H1 (cell line): Measurements from ENCODE around the gene OLFML2A. TPM values are rescaled to one million over a fixed set of nuclear protein-coding genes. Genes with fewer than 3 reads are reported as not detected.

Experiments used
- CHD1 ChIP-seq: IDR thresholded peaks from 2 replicates; pipeline ENCODE4 v1.6.1; 2012; ENCODE audit warnings: low read depth, low read length, improper control_type of control experiment
- EGR1 ChIP-seq: IDR thresholded peaks from 2 replicates; pipeline ENCODE4 v1.6.1; 2011; ENCODE audit warnings: low read depth, low read length, borderline replicate concordance
- HDAC6 ChIP-seq: IDR thresholded peaks from one replicate; pipeline ENCODE4 v1.7.1; 2012; ENCODE audit warnings: low read depth, mild to moderate bottlenecking, inconsistent platforms, low read length, moderate library complexity
- KDM1A ChIP-seq: fragments of 200-600, 300-600 bp; sonication (generic); IDR thresholded peaks from 2 replicates; pipeline ENCODE4 v1.7.1; 2016; ENCODE audit warnings: mild to moderate bottlenecking, low read length, borderline replicate concordance
- NANOG ChIP-seq: IDR thresholded peaks from 2 replicates; pipeline ENCODE4 v1.6.1; 2011; ENCODE audit warnings: low read length, low read depth, mild to moderate bottlenecking, inconsistent platforms; ENCODE audit not compliant: insufficient read depth, poor library complexity, severe bottlenecking
- NRF1 ChIP-seq: IDR thresholded peaks from 2 replicates; pipeline ENCODE4 v1.6.1; 2011; ENCODE audit warnings: mild to moderate bottlenecking, low read depth, low read length, improper control_type of control experiment
- RAD21 ChIP-seq, 2 experiments: IDR thresholded peaks in 1 of 2; conservative IDR thresholded peaks in 1 of 2; 2 replicates each; pipeline ENCODE4 v1.6.1; 2011; ENCODE audit warnings: low read depth in 2 of 2, low read length in 2 of 2, improper control_type of control experiment in 1 of 2, inconsistent platforms in 1 of 2, mild to moderate bottlenecking in 1 of 2, moderate library complexity in 1 of 2
- TEAD4 ChIP-seq: IDR thresholded peaks from 2 replicates; pipeline ENCODE4 v1.6.1; 2012; ENCODE audit warnings: low read depth, low read length, inconsistent platforms, mixed read lengths
- polyA plus RNA-seq, 7 experiments: library from polyadenylated mRNA; depleted of rRNA in 3 of 7; stranded (reverse) in 5 of 7; unstranded in 2 of 7; fragments of >200 nt in 5 of 7; fragments of 200-250 nt in 2 of 7; gene quantifications; 1 replicate in 5 of 7; 2 replicates in 1 of 7; 4 replicates in 1 of 7; pipeline versions ENCODE4 v1.2.1 to v1.2.3, GENCODE V29; 2011 to 2013; ENCODE audit warnings: missing spikeins in 2 of 7, mixed read lengths in 2 of 7
- total RNA-seq: library from RNA; stranded (reverse); fragmentation: NEBNext Ultra II Directional; extraction: Animal tissue kit (Norgen Biotek cat#: 25700); gene quantifications from 2 replicates; pipeline ENCODE4 v1.2.1, GENCODE V29; 2021
- TF ChIP-seq, protein P1 (sequence below): fragments of 300-600 bp; sonication (generic); IDR thresholded peaks from 2 replicates; pipeline ENCODE4 v1.7.1; 2012; ENCODE audit warnings: low read length, moderate library complexity, mild to moderate bottlenecking, inconsistent platforms; ENCODE audit not compliant: insufficient replicate concordance
- TF ChIP-seq, protein P2 (sequence below): IDR thresholded peaks from 2 replicates; pipeline ENCODE4 v1.6.1; 2011; ENCODE audit warnings: low read depth, mild to moderate bottlenecking, low read length; ENCODE audit not compliant: insufficient read depth

OLFML2A gene
- total and polyA plus RNA-seq, 2 of the 8 experiments (the other 6 are each of a cell fraction or from before 2014, with no cell fraction given): 7.8 to 11.5 TPM

DNA sequence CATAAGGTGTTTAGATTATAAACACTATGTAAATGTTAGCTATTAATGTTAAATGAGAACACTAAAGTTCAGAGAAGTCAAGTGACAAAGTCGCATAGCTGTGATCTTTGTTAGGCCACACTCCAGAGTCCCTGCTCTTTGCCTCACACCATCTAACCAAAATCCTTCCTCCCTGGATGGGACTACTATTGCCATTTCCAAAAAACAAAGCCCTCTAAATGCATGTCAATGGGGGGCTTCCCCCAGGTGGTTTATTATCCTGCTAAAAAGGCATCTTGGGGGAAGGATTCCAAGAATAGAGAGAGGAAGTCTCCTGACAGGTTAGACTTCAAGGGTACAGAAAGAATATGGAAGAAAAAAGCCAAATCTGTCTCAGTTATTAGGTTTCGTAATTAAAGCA, 16.2 kb upstream of the OLFML2A start (continued):
- TF ChIP-seq, protein P1, sequence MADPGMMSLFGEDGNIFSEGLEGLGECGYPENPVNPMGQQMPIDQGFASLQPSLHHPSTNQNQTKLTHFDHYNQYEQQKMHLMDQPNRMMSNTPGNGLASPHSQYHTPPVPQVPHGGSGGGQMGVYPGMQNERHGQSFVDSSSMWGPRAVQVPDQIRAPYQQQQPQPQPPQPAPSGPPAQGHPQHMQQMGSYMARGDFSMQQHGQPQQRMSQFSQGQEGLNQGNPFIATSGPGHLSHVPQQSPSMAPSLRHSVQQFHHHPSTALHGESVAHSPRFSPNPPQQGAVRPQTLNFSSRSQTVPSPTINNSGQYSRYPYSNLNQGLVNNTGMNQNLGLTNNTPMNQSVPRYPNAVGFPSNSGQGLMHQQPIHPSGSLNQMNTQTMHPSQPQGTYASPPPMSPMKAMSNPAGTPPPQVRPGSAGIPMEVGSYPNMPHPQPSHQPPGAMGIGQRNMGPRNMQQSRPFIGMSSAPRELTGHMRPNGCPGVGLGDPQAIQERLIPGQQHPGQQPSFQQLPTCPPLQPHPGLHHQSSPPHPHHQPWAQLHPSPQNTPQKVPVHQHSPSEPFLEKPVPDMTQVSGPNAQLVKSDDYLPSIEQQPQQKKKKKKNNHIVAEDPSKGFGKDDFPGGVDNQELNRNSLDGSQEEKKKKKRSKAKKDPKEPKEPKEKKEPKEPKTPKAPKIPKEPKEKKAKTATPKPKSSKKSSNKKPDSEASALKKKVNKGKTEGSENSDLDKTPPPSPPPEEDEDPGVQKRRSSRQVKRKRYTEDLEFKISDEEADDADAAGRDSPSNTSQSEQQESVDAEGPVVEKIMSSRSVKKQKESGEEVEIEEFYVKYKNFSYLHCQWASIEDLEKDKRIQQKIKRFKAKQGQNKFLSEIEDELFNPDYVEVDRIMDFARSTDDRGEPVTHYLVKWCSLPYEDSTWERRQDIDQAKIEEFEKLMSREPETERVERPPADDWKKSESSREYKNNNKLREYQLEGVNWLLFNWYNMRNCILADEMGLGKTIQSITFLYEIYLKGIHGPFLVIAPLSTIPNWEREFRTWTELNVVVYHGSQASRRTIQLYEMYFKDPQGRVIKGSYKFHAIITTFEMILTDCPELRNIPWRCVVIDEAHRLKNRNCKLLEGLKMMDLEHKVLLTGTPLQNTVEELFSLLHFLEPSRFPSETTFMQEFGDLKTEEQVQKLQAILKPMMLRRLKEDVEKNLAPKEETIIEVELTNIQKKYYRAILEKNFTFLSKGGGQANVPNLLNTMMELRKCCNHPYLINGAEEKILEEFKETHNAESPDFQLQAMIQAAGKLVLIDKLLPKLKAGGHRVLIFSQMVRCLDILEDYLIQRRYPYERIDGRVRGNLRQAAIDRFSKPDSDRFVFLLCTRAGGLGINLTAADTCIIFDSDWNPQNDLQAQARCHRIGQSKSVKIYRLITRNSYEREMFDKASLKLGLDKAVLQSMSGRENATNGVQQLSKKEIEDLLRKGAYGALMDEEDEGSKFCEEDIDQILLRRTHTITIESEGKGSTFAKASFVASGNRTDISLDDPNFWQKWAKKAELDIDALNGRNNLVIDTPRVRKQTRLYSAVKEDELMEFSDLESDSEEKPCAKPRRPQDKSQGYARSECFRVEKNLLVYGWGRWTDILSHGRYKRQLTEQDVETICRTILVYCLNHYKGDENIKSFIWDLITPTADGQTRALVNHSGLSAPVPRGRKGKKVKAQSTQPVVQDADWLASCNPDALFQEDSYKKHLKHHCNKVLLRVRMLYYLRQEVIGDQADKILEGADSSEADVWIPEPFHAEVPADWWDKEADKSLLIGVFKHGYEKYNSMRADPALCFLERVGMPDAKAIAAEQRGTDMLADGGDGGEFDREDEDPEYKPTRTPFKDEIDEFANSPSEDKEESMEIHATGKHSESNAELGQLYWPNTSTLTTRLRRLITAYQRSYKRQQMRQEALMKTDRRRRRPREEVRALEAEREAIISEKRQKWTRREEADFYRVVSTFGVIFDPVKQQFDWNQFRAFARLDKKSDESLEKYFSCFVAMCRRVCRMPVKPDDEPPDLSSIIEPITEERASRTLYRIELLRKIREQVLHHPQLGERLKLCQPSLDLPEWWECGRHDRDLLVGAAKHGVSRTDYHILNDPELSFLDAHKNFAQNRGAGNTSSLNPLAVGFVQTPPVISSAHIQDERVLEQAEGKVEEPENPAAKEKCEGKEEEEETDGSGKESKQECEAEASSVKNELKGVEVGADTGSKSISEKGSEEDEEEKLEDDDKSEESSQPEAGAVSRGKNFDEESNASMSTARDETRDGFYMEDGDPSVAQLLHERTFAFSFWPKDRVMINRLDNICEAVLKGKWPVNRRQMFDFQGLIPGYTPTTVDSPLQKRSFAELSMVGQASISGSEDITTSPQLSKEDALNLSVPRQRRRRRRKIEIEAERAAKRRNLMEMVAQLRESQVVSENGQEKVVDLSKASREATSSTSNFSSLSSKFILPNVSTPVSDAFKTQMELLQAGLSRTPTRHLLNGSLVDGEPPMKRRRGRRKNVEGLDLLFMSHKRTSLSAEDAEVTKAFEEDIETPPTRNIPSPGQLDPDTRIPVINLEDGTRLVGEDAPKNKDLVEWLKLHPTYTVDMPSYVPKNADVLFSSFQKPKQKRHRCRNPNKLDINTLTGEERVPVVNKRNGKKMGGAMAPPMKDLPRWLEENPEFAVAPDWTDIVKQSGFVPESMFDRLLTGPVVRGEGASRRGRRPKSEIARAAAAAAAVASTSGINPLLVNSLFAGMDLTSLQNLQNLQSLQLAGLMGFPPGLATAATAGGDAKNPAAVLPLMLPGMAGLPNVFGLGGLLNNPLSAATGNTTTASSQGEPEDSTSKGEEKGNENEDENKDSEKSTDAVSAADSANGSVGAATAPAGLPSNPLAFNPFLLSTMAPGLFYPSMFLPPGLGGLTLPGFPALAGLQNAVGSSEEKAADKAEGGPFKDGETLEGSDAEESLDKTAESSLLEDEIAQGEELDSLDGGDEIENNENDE: no peak
- TF ChIP-seq NANOG (peak; percentile 91), NRF1 (no peak), TEAD4 (peak; percentile 32; the same call in 1 of the 2 replicates), HDAC6 (no peak), RAD21 (IDR thresholded peaks at IDR 0.05 in 1 of 2, conservative IDR thresholded peaks at IDR 0.05 in 1 of 2; ENCODE audit: low read depth in 2 of 2, low read length in 2 of 2) (no peak), KDM1A (no peak), CHD1 (no peak), EGR1 (no peak)
- TF ChIP-seq, protein P2, sequence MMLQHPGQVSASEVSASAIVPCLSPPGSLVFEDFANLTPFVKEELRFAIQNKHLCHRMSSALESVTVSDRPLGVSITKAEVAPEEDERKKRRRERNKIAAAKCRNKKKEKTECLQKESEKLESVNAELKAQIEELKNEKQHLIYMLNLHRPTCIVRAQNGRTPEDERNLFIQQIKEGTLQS: no peak
